ENCODE results near the gene MB21D2.

Gene MB21D2

DNA sequence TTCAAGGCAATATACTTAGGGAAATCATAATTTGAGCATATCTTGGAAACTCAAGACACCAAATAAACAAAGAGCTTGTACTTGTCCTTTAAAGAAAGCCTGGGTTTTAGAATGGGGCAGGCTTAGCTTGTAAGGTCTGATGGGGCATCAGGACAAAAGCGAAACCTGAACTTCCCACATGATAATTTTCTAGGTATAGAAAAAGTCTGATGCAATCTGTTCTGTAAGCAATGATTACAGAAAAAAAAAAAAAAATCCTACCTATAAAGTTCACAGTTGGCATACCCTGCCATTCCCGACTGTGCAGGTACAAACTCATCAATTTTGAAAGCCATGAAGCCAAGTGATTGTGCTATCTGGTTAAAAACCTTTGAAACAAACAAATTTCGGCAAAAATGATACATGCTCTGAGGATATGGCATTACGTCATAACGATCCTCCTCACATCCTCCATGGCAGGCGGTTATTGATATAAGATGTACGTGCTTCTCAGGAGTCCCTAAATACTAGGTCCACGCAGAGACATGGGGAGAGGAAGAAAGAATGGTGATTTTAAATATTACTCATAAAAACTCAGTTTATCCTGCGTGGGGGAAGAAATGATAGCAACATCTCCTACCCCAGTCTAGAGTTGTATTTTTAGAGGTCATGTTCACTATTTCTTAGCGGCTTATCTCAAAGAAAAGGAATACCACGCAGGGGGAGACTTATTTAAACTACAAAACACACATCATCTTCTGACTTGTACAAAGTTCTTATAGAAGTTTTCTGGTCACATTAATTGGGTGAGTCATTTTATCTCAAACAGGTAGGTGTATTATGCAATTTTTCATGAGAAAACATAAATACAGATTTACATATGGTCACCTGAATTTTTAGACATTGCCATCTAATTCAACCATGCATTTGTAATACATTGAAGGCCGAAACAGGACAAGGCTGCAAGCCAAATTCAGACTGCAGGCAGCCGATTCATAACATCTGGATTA is 27.0 kb downstream of the MB21D2 start:
- no peak for DNase-seq

DNA sequence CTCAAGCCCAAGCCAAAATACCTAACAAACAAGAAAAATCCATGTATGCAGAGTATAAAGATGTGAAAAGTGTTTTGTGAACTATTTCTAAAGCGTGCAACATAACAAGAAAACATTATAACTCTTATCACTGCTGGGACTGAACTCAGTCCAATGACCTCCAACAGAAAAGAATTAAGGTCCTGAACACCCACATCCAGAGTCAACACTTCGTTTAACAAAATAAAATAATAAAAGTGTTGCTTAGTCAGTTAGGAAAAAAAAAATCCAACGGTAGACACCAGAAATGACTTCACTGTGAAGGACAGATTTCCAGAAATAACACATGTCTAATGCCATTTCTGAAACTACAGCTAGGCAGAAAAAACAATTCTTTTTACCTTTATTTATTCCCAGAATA is 28.0 kb downstream of the MB21D2 start:
- DNase-seq = no peak

DNA sequence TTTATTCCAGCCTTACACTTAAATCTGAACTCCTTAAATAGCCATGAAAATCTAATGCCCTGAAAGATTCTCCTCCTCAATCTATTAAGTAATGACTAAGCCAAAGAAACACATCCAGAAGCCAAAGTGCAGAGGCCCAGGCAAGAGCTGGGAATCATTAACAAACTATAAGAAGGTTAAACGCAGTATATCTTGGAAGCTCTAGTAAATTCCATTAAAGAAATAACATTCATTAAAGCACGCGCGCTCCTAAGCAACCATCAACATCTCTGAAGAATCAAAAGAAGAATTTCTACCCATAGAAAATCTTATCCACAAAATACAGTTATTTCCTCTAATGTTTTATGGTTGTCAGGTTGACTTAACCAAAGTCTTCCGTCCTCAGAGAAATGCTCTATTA is 29.5 kb downstream of the MB21D2 start:
- no peak for DNase-seq

DNA sequence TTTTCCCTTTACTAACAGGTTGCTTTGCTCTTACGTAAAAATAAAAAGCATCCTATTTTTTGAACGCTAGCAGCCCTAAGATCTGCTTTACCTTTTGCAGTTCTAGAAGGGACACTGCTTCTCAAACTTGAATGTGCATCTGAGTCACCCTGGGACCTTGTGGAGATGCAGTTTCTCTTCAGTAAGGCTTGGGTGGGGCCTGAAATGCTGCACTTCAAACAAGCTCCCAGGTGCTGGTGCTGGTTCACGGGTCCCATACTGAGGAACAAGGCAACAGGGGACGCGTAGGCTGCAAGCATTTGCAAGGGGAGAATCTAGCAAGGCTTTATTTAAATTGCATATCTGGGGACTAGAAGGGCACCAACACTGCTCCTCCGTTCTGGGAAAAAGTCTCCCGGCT is 30.0 kb downstream of the MB21D2 start:
- no peak for DNase-seq

DNA sequence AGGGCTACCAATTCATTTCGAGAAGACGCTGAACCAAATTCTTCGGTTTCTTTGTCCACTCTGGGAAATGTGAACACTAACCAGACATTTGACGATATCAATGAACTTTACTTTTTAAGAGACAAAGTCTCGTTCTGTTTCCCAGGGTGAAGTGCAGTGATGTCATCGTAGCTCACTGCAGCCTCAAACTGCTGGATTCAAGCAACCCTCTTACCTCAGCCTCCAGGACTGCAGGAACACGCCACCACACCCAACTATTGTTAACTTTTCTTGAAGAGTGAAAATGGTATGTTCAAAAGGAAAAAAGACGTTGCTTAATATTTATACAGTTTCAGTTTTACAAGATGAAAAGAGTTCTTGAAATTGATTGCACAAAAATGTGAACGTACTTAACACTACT is 30.6 kb downstream of the MB21D2 start:
- DNase-seq = no peak

DNA sequence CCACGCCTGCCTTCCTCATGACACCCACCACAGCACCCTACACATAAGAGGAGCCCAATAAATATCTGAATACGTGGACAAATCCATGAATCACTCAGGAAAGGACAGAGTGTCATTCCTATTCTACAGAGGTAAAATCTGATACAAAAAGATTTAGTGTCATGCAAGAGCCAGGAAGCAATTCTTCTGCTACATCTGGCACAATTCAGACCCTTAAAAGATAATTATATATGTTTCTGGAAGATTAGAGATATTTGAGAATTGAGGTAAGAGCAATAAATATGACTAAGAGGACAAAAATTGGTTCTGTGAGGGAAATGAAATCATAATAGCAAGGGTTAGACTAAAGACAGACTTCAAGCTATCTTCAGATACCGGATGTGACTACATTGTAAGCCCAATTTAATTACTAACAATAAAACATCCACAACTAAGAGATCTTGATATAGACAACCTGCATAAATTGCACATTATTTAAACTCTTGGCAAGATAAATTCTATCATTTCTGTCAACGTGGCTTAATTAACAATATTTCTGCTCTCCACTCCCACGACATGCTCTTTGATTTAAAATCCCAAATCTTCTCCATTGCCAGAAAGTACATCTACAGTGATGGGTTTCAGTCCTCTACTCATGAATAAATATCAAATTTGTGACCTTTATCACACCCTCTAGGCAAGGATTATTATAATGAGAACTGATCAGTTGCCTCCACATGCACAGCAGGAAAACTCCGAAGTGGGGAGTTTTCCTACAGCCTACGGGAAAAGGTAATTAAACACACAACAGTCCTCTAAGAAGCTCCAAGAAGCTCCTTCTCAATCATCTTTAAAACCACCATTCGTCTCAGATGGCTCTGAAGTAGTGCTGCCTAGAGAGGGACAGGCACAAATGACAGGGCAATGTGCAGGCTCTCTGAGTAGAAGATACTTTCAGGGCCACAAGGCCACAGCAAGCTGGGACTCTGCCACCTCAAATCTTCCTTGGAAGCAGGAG is 32.6 kb downstream of the MB21D2 start:
- no peak for DNase-seq

DNA sequence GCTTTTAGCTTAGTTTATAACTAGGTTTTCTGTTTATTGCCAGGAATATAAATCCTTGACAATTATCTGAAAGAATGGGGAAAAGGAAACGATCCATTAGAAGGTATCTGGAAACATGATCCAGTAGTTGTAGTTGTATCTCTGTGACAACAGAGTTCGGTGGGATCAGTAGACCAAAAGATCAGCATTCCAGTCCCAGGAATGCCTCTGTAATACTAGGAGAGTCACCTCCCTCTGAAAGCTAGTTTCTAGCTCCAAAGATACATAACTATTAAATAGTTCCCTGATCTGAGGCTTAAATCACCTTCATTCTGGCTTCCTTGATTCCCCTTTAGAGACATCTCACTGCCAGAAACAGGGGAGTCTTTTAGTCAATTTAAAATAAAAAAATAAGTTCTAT is 34.1 kb downstream of the MB21D2 start:
- no peak for DNase-seq

DNA sequence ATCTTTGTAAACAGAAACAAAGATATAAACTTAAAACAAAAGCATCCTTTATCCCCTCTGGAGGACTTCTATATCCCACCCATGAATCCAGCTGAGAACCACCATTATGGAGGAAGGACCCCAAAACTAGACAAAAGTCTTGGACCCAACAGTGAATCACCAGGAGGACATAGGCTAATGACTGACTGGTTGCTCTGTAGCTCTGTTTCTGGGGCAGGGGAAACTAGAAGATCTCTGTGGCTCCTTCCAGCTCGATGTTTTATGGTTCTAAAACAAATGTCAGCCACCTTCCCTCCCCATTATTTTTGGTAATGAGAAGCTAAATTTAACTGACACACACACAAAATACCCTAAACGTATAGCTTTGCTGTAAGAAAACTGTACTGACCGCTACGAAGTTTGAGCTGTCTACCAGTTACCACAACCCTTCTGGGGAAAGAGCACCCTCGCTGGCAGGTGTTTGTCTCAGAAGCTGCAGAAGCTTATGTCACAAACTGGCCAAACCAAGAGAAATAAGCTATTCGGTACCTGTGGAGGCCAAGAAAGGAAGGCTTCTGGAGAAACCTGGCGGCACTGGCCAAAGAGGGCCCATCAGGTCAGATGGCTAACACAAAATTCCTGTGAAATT is 36.4 kb downstream of the MB21D2 start:
- no peak for DNase-seq

DNA sequence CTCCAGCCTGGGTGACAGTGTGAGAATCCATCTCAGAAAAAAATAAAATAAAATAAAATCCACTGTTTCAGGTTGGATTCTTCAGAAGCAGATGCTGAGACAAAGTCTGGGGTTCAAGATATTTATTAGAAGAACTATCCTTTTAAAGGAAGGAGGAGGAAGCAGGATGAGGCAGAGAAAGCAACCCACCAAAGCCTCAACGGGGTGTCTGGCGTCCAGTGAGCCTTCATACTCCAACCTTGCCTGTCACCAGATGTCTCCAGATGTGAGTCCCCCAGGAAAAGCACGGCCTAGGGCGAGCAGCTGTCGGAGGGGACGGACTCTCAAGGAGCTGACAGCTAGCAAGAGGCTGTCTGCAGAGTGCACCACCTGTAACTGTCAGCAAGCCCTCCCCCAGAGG is 37.3 kb downstream of the MB21D2 start:
- DNase-seq = no peak

DNA sequence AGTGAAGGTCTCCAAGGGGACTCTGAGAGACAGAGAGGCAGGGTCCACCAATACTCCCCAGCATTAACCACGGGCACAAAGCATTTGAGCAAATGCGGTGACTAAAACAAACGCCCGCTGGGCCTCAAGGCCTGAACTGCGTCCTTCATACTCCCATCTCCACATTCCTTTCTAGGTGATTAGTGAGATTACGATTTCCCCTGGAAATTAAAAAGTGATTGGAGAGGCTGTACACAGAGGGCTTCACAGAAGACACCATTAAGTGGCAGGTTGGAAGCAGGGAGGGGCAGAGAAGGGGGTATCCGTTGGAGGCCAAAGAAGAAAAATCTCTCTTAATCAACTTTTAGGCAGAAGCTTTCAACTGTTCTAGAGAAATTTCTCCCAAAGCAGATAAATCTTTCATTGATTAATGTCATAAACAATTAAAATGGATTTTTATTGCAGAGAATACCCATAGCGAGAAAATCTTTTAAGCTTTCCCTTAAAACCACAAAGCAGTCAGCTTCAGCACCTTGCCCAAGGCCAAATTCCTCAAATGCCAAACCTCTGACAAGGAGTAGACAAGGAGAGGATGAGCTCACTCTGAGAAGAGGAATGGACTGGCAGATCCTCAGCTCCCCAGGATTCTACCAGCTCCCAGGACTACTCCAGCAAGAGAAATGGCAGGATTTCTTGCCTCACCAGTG is 38.2 kb downstream of the MB21D2 start:
- DNase-seq = no peak

DNA sequence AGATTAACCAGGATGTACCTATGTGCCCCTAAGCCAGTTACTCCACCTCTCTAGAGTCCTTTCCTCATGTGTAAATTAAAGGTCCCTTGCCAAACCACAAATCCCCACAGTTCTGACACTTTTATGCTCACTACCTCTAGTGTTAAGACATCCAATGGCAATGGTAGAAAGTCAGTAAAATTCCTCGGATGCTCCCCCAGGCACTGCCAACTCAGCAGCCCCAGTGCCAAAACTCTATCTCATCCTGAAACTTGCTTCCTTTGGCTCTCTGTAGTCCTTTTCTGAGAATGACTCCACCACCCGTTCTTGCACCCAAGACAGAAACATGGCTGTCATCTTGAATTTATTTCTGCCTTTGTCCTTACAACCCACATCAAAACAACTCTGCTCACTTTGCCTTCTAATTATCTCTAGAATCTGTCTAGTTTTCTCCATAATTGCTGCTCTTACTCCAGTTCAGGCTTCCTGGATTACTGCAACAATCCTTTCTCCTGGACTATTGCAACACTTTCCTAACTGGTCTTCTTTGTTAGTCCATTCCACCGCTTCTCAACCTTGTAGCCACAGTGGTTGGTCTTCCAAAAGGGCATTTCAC is 41.6 kb downstream of the MB21D2 start:
- no peak for DNase-seq

DNA sequence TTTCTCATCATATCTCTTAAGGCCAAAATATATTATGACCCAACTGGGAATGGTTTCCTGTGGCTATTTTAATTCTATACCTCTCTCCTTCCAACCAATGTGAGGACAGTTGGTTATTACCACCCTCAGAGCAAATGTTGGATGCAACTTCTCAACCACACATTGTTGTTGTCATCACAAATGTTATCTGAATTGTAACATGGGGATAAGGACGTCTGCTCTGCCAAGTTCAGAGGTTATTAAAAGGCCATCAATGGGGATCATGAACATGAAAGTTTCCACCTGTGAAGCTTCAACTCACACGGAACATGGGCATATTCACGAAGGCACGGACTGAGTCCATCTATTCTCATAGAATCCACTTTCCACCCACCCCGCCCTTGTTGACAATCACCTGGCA is 46.8 kb downstream of the MB21D2 start:
- DNase-seq = no peak

DNA sequence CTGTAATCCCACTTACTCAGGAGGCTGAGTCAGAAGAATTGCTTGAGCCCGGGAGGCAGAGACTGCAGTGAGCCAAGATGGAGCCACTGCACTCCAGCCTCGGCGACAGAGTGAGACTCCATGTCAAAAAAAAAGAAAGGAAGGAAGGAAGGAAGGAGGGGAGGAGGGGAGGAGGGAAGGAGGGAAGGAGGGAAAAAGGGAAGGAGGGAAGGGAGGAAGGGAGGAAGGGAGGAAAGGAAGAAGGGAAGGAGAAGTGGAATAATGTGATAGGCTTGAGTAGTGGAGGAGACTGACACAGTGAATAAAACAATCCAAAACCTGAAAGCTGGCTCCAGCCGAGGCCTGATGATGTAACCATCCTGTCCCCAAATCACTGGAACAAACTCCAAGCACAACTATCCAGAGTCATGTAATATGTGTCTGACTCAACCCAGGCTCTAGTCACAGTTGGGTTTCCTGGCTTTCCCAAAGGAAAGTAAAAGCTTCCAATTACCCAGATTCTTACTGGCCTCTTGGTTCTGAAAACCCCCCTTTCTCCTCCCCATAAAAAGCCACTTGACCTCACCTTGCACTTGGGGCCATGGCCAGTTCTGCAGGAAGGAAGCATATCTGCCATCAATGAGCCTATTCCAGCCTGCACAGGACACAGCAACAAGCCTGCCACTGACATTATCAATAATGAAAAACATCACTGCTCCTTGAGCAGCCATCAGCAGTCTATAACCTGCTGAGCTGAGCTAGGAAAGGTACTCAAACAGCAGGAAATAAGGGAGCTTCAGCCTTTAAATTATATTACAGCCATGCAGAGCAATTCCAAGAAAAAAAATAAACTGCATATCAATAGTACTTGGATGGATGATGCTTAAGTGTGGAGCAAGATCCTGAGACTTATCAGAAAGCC is 48.3 kb downstream of the MB21D2 start:
- no peak for DNase-seq

DNA sequence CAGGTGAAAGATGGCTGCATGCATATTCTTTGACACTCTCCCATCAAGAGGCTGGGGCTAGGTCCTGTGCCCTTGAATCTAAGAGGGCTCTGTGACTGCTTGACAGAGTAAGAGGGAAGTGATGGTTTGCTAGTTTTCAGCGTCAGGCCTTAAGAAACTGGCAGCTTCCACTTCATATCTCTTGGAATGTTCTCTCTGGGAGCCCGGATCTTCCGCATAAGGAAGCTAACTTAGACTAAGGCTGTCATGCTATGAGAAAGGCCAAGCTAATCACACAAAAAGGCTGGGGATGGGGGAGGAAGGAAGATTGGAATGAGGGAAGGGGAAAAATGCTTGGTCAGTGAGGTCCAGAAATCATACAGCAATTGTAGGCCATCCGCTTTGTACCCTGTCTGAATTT is 50.0 kb downstream of the MB21D2 start:
- DNase-seq = no peak

DNA sequence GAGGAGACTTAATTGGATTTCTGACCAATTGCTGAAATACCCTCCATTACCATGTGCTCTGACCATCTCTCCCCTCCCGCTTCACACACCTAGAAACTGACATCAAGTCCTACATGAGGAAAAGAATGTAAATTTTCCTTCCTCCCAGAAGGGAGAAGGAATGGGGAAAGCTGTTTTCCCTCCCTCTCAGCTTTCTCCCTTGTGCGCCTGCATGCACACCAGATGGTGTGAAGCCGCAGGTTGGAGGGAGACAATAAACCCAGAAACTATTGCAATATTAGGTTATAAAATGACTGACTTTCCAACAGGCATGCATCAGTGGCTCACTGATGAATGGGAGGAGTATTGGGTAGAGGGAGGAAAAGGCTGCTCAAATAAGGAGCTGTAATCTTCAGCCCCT is 50.9 kb downstream of the MB21D2 start:
- no peak for DNase-seq

DNA sequence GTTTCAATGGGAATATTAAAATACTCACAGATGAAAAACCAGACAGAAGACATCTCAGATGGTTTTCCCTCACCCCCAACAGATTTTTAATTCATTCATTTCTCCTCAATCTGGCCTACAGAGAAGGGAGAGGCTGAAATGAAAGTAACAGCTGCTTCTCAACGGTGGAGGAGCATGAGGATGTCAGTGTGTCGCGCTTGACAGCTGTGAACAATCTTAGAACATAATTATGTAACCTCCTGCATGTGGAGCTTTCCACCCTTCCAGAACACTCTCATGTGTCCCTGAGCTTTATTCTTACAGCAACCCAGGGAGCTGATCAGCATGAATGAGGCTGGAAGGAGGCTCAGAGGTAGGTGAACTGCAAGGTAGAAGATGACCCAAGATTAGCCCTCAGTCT is 52.7 kb downstream of the MB21D2 start:
- DNase-seq = no peak

DNA sequence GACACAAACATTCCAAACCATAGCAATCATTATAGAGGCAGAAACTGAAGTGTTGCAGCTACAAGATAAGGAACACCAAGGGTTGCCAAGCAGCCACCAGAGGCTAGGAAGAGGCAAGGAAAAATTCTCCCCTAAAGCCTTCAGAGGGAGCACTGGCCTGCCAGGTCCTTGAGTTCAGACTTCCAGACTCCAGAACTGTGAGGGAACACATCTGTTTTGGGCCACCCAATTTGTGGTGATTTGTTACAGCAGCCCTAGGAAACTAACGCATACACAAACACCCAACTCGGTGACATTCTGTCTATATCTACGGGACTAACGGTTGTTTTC is 54.6 kb downstream of the MB21D2 start:
- DNase-seq = no peak

DNA sequence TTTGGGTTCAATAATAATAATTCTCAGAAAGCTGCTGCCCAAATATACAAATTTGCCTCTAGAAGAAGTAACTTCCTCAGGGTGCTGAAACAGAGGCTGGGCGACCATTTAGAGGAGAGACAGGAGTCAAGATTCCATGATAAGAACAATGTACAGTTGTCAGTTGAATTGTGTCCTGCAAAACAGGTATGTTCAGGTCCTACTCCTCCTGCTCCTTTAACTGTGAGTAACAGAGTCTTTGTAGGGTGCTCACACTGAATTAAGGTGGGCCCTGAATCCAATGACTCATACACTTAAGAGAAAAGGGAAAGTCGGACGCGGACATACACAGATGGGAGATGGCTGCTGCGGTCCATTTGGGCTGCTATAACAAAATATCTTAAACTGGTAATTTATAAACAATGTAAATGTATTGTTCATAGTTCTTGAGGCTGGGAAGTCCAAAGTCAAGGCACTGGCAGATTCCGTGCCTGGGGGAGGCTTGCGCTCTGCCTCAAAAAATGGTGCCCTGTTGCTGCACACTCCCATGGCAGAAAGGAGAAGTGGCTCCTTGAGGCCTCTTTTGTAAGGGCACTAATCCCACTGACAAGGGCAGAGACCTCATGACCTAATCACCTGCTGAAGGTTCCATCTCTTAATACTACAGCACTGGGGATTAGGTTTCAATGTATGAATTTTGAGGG is 55.1 kb downstream of the MB21D2 start:
- no peak for DNase-seq

DNA sequence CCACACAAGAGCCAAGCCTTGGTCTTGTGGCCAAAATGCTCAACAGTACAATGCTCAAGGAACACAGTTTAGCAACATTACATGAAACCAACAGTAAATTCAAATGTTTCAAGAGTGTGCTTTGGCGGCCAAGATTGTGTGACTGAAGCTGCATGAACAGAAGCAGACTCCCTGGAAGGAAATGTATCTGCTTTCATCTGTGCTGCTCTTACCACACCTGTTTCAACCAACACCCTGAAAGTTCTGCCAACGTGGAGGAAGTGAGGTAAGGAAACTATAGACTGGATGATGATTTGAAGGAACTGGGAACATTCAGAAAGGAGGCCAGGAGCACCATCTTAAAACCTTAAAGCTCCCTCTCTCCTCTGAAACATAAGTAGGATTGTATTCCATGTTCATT is 55.7 kb downstream of the MB21D2 start:
- no peak for DNase-seq

DNA sequence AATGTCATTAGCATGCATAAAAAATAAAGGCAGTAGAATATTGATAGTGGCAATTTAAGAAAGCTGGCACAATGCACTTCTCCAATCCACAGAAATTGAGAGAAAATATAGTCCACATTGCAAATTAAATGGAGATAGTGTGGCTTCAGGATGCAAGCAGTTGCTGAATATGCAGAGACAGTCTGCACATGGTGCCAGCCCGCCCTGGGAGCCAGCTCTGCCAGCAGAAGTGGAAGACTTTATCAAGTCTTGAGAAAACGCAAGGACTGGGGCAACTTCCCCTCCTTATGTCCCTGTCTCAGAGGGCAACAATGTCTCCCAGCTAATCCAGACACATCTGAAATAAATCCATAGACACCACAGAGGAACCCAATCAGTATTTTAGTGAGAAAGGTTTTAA is 57.2 kb downstream of the MB21D2 start:
- no peak for DNase-seq

All from NCI-H2081 (cell line).